Measurements from ENCODE around the gene ISCA2. TPM values are rescaled to one million over a fixed set of nuclear protein-coding genes. Genes with fewer than 3 reads are reported as not detected.

Gene ISCA2
- total RNA-seq, 1 donor from 2014 or later: 22.4 TPM

DNA sequence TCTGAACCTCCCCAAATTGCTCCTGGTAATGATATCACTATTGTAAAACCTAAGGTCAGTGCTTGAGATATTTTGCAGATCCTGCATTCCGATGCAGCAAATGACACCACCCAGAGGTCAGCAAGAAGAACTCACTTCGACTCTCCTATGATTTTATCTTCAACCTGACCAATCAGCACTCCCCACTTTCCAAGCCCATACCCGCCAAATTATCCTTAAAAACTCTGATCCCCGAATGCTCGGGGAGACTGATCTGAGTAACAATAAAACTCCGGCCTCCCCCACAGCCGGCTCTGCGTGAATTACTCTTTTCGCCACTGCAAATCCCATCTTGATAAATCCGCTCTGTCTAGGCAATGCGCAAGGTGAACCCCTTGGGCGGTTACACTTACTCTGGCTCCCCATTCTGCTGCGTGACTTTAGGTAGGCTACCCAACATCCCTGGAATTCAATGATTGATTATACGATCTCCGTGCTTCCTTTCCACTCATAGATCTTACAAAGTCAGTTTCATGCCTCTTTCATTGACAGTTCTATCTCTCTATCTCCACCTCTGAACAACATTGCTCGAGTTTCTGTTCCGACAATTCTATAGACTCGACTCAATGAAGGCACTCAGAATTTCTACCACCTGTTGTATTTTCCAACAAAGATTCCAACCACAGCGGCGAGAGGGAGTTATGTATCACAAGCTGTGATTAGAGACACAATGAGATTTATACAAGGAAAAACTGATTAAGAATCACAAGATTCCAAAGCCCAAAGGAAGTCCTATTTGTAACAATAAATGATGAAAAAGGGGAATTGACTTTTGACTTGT, 1.4 kb upstream of the ISCA2 start:
- H3K27me3 Mint-ChIP-seq (ENCODE audit: unreplicated experiment): no peaks in the 10 kb centered on the region
- H3K36me3 Mint-ChIP-seq (ENCODE audit: unreplicated experiment): peaks cover 5% of the 10 kb centered on the region
- peaks cover 33% of the 10 kb centered on the region for H3K4me1 Mint-ChIP-seq (ENCODE audit: unreplicated experiment)
- DNase-seq (ENCODE audit: extremely low spot score, unreplicated experiment): no peak
- no peaks in the 10 kb centered on the region for H3K9me3 Mint-ChIP-seq (ENCODE audit: unreplicated experiment)
- no peak overlapping the region for H3K27ac Mint-ChIP-seq (ENCODE audit: unreplicated experiment)
- TF ChIP-seq, protein P1, sequence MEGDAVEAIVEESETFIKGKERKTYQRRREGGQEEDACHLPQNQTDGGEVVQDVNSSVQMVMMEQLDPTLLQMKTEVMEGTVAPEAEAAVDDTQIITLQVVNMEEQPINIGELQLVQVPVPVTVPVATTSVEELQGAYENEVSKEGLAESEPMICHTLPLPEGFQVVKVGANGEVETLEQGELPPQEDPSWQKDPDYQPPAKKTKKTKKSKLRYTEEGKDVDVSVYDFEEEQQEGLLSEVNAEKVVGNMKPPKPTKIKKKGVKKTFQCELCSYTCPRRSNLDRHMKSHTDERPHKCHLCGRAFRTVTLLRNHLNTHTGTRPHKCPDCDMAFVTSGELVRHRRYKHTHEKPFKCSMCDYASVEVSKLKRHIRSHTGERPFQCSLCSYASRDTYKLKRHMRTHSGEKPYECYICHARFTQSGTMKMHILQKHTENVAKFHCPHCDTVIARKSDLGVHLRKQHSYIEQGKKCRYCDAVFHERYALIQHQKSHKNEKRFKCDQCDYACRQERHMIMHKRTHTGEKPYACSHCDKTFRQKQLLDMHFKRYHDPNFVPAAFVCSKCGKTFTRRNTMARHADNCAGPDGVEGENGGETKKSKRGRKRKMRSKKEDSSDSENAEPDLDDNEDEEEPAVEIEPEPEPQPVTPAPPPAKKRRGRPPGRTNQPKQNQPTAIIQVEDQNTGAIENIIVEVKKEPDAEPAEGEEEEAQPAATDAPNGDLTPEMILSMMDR (IDR thresholded peaks at IDR 0.05): peak; percentile 37
- no peak overlapping the region for H3K4me3 Mint-ChIP-seq (ENCODE audit: unreplicated experiment)

DNA sequence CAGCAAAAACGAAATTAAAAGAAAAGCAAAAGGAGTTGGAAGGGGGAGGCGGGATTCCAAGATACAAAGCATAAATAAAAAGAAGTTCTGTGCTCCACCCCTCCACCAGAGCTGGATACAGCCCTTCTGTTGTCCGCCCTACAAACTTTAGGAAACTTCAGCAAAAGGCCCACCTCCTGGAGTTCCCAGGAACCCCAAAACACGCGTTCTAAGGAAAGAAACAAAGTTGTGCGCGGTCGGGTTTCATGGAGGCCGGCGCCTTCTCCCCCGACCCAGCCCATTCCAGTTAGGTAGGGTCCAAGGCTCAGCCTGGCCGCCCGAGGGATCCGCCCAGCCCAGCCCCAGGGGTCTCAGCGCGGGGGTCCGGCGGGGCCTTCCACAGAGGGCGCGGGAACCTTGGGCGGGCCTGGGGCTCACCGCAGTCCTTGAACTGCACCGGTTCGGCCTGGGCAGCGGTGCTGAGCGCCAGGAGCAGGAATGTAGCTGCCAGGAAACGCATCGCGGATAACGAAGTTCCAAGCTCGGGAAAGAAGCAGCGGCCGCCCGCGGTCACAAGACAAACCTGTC, 706 bp upstream of the ISCA2 start, which contains the start of gene NPC2:
Gene NPC2, minus strand, starts transcription at position 530 of the 567 bp plus-strand sequence. Its CDS starts 31 bp downstream, at position 499.
- H3K36me3 Mint-ChIP-seq (ENCODE audit: unreplicated experiment): peaks cover under 1% of the 10 kb centered on the region
- DNase-seq (ENCODE audit: extremely low spot score, unreplicated experiment): no peak
- H3K4me3 Mint-ChIP-seq (ENCODE audit: unreplicated experiment): peak within 1 kb of the TSS; percentile 90
- peaks cover 30% of the 10 kb centered on the region for H3K4me1 Mint-ChIP-seq (ENCODE audit: unreplicated experiment)
- no peaks in the 10 kb centered on the region for H3K27me3 Mint-ChIP-seq (ENCODE audit: unreplicated experiment)
- H3K9me3 Mint-ChIP-seq (ENCODE audit: unreplicated experiment): no peaks in the 10 kb centered on the region
- peak within 1 kb of the TSS; percentile 86 for H3K27ac Mint-ChIP-seq (ENCODE audit: unreplicated experiment)
- TF ChIP-seq, protein P1 (IDR thresholded peaks at IDR 0.05): no peak

DNA sequence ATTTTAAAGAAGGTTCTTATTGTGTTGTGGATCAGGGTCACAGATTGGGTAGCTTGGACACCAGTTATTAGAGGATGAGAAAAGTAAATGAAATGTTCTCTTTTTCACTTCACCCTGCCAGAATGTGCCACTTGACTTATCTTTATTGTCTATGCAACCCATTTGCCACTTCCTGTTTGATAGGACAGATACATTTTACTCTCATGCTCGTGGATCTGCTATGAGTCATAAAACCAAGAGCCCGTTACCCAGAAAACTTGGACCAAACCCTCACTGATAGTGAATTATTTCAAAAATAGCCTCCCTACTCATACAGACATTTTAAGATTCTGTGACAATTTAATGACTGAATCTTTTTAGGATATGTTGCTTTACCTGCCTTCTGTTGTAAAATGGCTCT, 1.8 kb downstream of the ISCA2 start:
- Mint-ChIP-seq H3K9me3 (ENCODE audit: unreplicated experiment) (no peaks in the 10 kb centered on the region), H3K4me1 (ENCODE audit: unreplicated experiment) (peaks cover 36% of the 10 kb centered on the region), H3K27ac (ENCODE audit: unreplicated experiment) (peak overlapping the region; percentile 29), H3K27me3 (ENCODE audit: unreplicated experiment) (no peaks in the 10 kb centered on the region), H3K4me3 (ENCODE audit: unreplicated experiment) (peak overlapping the region; percentile 90), H3K36me3 (ENCODE audit: unreplicated experiment) (peaks cover 13% of the 10 kb centered on the region)
- TF ChIP-seq, protein P1 (IDR thresholded peaks at IDR 0.05): no peak
- DNase-seq (ENCODE audit: extremely low spot score, unreplicated experiment): no peak

DNA sequence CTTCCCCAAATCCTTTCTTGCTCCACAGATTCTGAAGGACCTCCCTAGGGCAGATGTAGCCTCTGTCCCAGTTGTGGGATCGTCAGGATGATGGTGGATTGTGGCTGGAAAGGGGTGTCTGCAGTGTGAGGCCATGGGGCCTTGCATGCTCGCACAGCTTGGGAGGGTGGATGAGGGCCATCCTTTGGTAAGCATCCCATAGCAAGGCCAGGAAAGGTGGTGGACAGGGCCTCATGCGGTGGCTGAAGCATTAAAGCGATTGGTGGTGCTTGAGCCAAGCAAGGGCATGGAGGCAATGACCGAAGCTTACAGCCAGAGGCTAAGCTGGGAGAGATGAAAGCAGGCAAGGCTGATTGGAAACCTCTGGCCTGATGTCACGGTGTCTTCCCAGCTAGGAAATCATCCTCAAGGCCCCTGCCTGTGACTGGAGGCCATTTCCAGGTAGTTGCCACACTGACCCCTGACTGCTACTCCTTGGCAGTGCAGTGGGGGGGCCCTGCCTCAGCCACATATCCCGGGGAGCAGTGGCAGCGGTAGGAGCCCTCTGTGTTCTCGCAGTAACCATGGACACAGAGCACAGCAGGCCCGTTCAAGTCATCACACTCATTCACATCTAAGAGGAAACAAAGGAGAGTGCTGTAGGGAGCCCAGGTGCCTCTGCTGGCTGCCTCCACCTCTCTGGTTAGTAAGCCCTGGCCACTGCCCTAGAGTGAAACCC, 7.0 kb downstream of the ISCA2 start:
- Mint-ChIP-seq H3K27me3 (ENCODE audit: unreplicated experiment) (no peaks in the 10 kb centered on the region), H3K36me3 (ENCODE audit: unreplicated experiment) (peaks cover 29% of the 10 kb centered on the region), H3K4me1 (ENCODE audit: unreplicated experiment) (peaks cover 34% of the 10 kb centered on the region), H3K9me3 (ENCODE audit: unreplicated experiment) (no peaks in the 10 kb centered on the region), H3K27ac (ENCODE audit: unreplicated experiment) (peak overlapping the region; percentile 86), H3K4me3 (ENCODE audit: unreplicated experiment) (no peak overlapping the region)
- DNase-seq (ENCODE audit: extremely low spot score, unreplicated experiment): no peak
- TF ChIP-seq, protein P1 (IDR thresholded peaks at IDR 0.05): no peak

All from osteocyte (in vitro differentiated cells).